Neural cell (in vitro differentiated cells): ENCODE results near the gene GRID1. TPM values are rescaled to one million over a fixed set of nuclear protein-coding genes. Genes with fewer than 3 reads are reported as not detected.

Source experiments
- H2AFZ ChIP-seq: fragments of 200-600, 300-800 bp; sonication (generic), shearing (Covaris generic); 2 replicates; pipeline ENCODE4 v1.6.0; 2014; ENCODE audit warnings: low read depth, mild to moderate bottlenecking, antibody characterized with exemption, low read length, moderate library complexity
- H3F3A ChIP-seq: fragments of 200-600 bp; shearing (Covaris generic); 2 replicates; pipeline ENCODE4 v1.6.1; 2016; ENCODE audit warnings: mild to moderate bottlenecking, moderate library complexity, mixed read lengths, antibody characterized with exemption, low read length; ENCODE audit not compliant: insufficient read depth, poor library complexity, severe bottlenecking
- H3K27ac ChIP-seq: fragments of 200-600, 300-800 bp; sonication (generic), shearing (Covaris generic); 2 replicates; pipeline ENCODE4 v1.5.1; 2014; ENCODE audit warnings: mild to moderate bottlenecking, low read length, moderate library complexity
- H3K27me3 ChIP-seq: fragments of 300-800, 200-600 bp; sonication (generic), shearing (Covaris generic); 2 replicates; pipeline ENCODE4 v1.6.0; 2014; ENCODE audit warnings: mild to moderate bottlenecking, low read depth, low read length, moderate library complexity; ENCODE audit not compliant: insufficient read depth
- H3K36me3 ChIP-seq: fragments of 300-800, 200-600 bp; sonication (generic), shearing (Covaris generic); 2 replicates; pipeline ENCODE4 v1.5.1; 2014; ENCODE audit warnings: mild to moderate bottlenecking, antibody characterized with exemption, low read length, moderate library complexity; ENCODE audit not compliant: insufficient read depth
- H3K4me2 ChIP-seq: fragments of 300-800, 200-600 bp; sonication (generic), shearing (Covaris generic); 2 replicates; pipeline ENCODE4 v1.6.0; 2014; ENCODE audit warnings: mild to moderate bottlenecking, low read length
- H3K4me3 ChIP-seq: fragments of 300-800, 200-600 bp; sonication (generic), shearing (Covaris generic); 2 replicates; pipeline ENCODE4 v1.5.1; 2014; ENCODE audit warnings: mild to moderate bottlenecking, low read length, moderate library complexity
- H3K79me2 ChIP-seq: fragments of 200-600 bp; shearing (Covaris generic); replicated peaks from 2 replicates; pipeline ENCODE4 v1.6.0; 2014; ENCODE audit warnings: mild to moderate bottlenecking, low read length, moderate library complexity; ENCODE audit not compliant: insufficient read depth
- H3K9ac ChIP-seq: fragments of 300-800, 200-600 bp; sonication (generic), shearing (Covaris generic); 2 replicates; pipeline ENCODE4 v1.6.1; 2016; ENCODE audit warnings: mild to moderate bottlenecking, low read length, mixed read lengths
- H3K9me2 ChIP-seq: fragments of 200-600 bp; shearing (Covaris generic); 2 replicates; pipeline ENCODE4 v1.6.1; 2016; ENCODE audit warnings: mild to moderate bottlenecking, low read length, mixed read lengths; ENCODE audit not compliant: insufficient read depth
- H3K9me3 ChIP-seq: fragments of 200-600, 300-800 bp; sonication (generic), shearing (Covaris generic); 2 replicates; pipeline ENCODE4 v1.6.1; 2016; ENCODE audit warnings: mild to moderate bottlenecking, mixed run types, low read length, moderate library complexity, mixed read lengths
- H4K20me1 ChIP-seq: fragments of 200-600 bp; shearing (Covaris generic); 2 replicates; pipeline ENCODE4 v1.6.1; 2016; ENCODE audit warnings: mild to moderate bottlenecking, mixed run types; ENCODE audit not compliant: insufficient read depth
- CTCF ChIP-seq: fragments of 450-650 bp; IDR thresholded peaks from 2 replicates; pipeline ENCODE4 v1.5.1; 2014; ENCODE audit warnings: antibody characterized with exemption, mild to moderate bottlenecking, moderate library complexity; ENCODE audit not compliant: poor library complexity, severe bottlenecking
- EP300 ChIP-seq: fragments of 450-650 bp; conservative IDR thresholded peaks from 2 replicates; pipeline ENCODE4 v1.6.1; 2014; ENCODE audit warnings: antibody characterized with exemption, mild to moderate bottlenecking, moderate library complexity; ENCODE audit not compliant: poor library complexity, severe bottlenecking
- EZH2 ChIP-seq: fragments of 200-600, 300-800 bp; shearing (Covaris generic), sonication (generic); IDR thresholded peaks from 2 replicates; pipeline ENCODE4 v1.6.1; 2014; ENCODE audit warnings: antibody characterized with exemption, low read length, borderline replicate concordance, mild to moderate bottlenecking; ENCODE audit not compliant: insufficient read depth, poor library complexity, severe bottlenecking
- MXI1 ChIP-seq: fragments of 450-650 bp; conservative IDR thresholded peaks from 2 replicates; pipeline ENCODE4 v1.6.1; 2014; ENCODE audit warnings: antibody characterized with exemption, mild to moderate bottlenecking; ENCODE audit not compliant: poor library complexity, severe bottlenecking
- POLR2AphosphoS5 ChIP-seq: IDR thresholded peaks from 2 replicates; pipeline ENCODE4 v1.6.1; 2012
- RAD21 ChIP-seq: fragments of 450-650 bp; conservative IDR thresholded peaks from 2 replicates; pipeline ENCODE4 v1.6.1; 2014; ENCODE audit warnings: antibody characterized with exemption, mild to moderate bottlenecking, moderate library complexity
- REST ChIP-seq: IDR thresholded peaks from 2 replicates; pipeline ENCODE4 v1.6.1; 2012; ENCODE audit warnings: borderline replicate concordance
- SMC3 ChIP-seq: fragments of 450-650 bp; conservative IDR thresholded peaks from 2 replicates; pipeline ENCODE4 v1.6.1; 2014; ENCODE audit warnings: antibody characterized with exemption, mild to moderate bottlenecking, moderate library complexity; ENCODE audit not compliant: poor library complexity
- TAF1 ChIP-seq: IDR thresholded peaks from 2 replicates; pipeline ENCODE4 v1.6.1; 2012; ENCODE audit warnings: low read depth
- polyA plus RNA-seq: library from polyadenylated mRNA; depleted of rRNA; stranded (reverse); fragments of >200 nt; gene quantifications from 2 replicates; pipeline ENCODE4 v1.2.3, GENCODE V29; 2014

The GRID1 gene
- polyA plus RNA-seq, 1 donor from 2014 or later, result 7.3 TPM

GRCh38 chr10:86348321-86349210 is 18.0 kb downstream of the GRID1 start:
- no peak overlapping the region for H3K9ac ChIP-seq
- no peak overlapping the region for H3K4me3 ChIP-seq
- H3K9me3 ChIP-seq, result no peaks in the 10 kb centered on the region
- no peaks in the 10 kb centered on the region for H3K36me3 ChIP-seq
- H3K27ac ChIP-seq, result no peak overlapping the region
- TF ChIP-seq RAD21 (no peak), TAF1 (no peak), MXI1 (no peak), REST (no peak), CTCF (no peak), EZH2 (no peak), POLR2AphosphoS5 (no peak), SMC3 (no peak), EP300 (no peak)
- no peaks in the 10 kb centered on the region for H4K20me1 ChIP-seq
- H3F3A ChIP-seq, result no peaks in the 10 kb centered on the region
- H2AFZ ChIP-seq, result no peak overlapping the region
- H3K4me2 ChIP-seq, result no peak overlapping the region
- no peaks in the 10 kb centered on the region for H3K27me3 ChIP-seq
- no peaks in the 10 kb centered on the region for H3K9me2 ChIP-seq
- no peaks in the 10 kb centered on the region for H3K79me2 ChIP-seq

GRCh38 chr10:86347856-86348255 is 18.7 kb downstream of the GRID1 start:
- H3K9ac ChIP-seq, result no peak overlapping the region
- no peaks in the 10 kb centered on the region for H4K20me1 ChIP-seq
- no peak overlapping the region for H2AFZ ChIP-seq
- no peaks in the 10 kb centered on the region for H3K36me3 ChIP-seq
- no peak for TF ChIP-seq TAF1
- no peak for TF ChIP-seq EP300
- no peak for TF ChIP-seq SMC3
- no peak for TF ChIP-seq REST
- TF ChIP-seq EZH2, result no peak
- TF ChIP-seq RAD21, result no peak
- no peak for TF ChIP-seq MXI1
- no peak for TF ChIP-seq POLR2AphosphoS5
- no peak for TF ChIP-seq CTCF
- H3K79me2 ChIP-seq, result no peaks in the 10 kb centered on the region
- H3K4me2 ChIP-seq, result no peak overlapping the region
- no peak overlapping the region for H3K27ac ChIP-seq
- no peaks in the 10 kb centered on the region for H3K9me3 ChIP-seq
- H3K4me3 ChIP-seq, result no peak overlapping the region
- no peaks in the 10 kb centered on the region for H3F3A ChIP-seq
- no peaks in the 10 kb centered on the region for H3K27me3 ChIP-seq
- no peaks in the 10 kb centered on the region for H3K9me2 ChIP-seq
